ENCODE results near the gene RABGAP1L. TPM values are rescaled to one million over a fixed set of nuclear protein-coding genes. Genes with fewer than 3 reads are reported as not detected.

Gene RABGAP1L
- total and polyA plus RNA-seq, 2 donors from 2014 or later = 16.2 to 48.5 TPM

GRCh38 chr1:174748586-174748985 lies 589.3 kb downstream of the RABGAP1L start:
- H3K36me3 ChIP-seq (ENCODE audit: control insufficient read depth in 2 of 3, insufficient read depth in 3 of 3, low read length in 3 of 3) = no peaks in the 10 kb centered on the region
- intact Hi-C loops (cut with DNase I) = loop anchor here (10.0 kb wide), 1 partner anchor 494 kb away; no protein-coding TSS in a partner anchor
- DNase-seq (no peak), FAIRE-seq (no peak)
- H3K9me3 ChIP-seq (ENCODE audit: control insufficient read depth in 2 of 3, insufficient read depth in 1 of 3, low read length in 3 of 3) = no peaks in the 10 kb centered on the region
- no peak overlapping the region for H3K4me3 ChIP-seq (ENCODE audit: low read length in 3 of 3)
- no peak overlapping the region for H3K27ac ChIP-seq (ENCODE audit: low read depth in 2 of 2, low read length in 2 of 2)
- H3K27me3 ChIP-seq (ENCODE audit: control insufficient read depth, insufficient read depth, low read length) = no peaks in the 10 kb centered on the region
- no peak overlapping the region for H3K9ac ChIP-seq (ENCODE audit: low read length in 3 of 3)
- no peaks in the 10 kb centered on the region for H3K4me1 ChIP-seq (ENCODE audit: control insufficient read depth in 2 of 3, insufficient read depth in 2 of 3, low read depth in 1 of 3, low read length in 3 of 3)
- TF ChIP-seq CTCF (IDR thresholded peaks at IDR 0.05; ENCODE audit: borderline replicate concordance, extremely low read depth, insufficient read depth) = no peak

DNA sequence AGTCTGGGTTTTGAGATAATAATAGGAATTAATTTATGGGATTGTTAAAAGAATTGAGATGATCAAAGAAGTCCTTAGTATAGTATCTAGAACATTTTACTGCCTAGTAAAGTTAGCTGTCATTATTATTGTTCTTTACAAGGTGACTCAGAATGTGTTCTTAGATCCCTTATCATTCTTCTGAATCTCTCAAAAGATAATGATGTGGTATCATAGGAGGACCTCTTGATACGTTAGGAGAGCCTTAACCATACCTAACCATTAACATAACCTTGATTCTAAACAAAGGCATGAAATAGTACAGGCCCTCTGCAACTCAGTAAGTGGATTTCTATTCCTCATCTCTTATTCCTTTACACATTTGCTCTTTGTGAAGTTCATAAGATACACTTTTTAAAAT lies 593.8 kb downstream of the RABGAP1L start:
- no peak overlapping the region for H3K4me3 ChIP-seq (ENCODE audit: low read length in 3 of 3)
- no peak overlapping the region for H3K27ac ChIP-seq (ENCODE audit: low read depth in 2 of 2, low read length in 2 of 2)
- no peaks in the 10 kb centered on the region for H3K4me1 ChIP-seq (ENCODE audit: control insufficient read depth in 2 of 3, insufficient read depth in 2 of 3, low read depth in 1 of 3, low read length in 3 of 3)
- DNase-seq (no peak), FAIRE-seq (no peak)
- H3K9me3 ChIP-seq (ENCODE audit: control insufficient read depth in 2 of 3, insufficient read depth in 1 of 3, low read length in 3 of 3) = no peaks in the 10 kb centered on the region
- no peak for TF ChIP-seq CTCF (IDR thresholded peaks at IDR 0.05; ENCODE audit: borderline replicate concordance, extremely low read depth, insufficient read depth)
- no peaks in the 10 kb centered on the region for H3K27me3 ChIP-seq (ENCODE audit: control insufficient read depth, insufficient read depth, low read length)
- H3K36me3 ChIP-seq (ENCODE audit: control insufficient read depth in 2 of 3, insufficient read depth in 3 of 3, low read length in 3 of 3) = no peaks in the 10 kb centered on the region
- no peak overlapping the region for H3K9ac ChIP-seq (ENCODE audit: low read length in 3 of 3)
- intact Hi-C loops (cut with DNase I) = no loop called here

- H3K4me3 ChIP-seq (ENCODE audit: low read length in 3 of 3) = no peak overlapping the region
- FAIRE-seq (no peak), DNase-seq (no peak)
- no peaks in the 10 kb centered on the region for H3K27me3 ChIP-seq (ENCODE audit: control insufficient read depth, insufficient read depth, low read length)
- H3K9me3 ChIP-seq (ENCODE audit: control insufficient read depth in 2 of 3, insufficient read depth in 1 of 3, low read length in 3 of 3) = no peaks in the 10 kb centered on the region
- H3K4me1 ChIP-seq (ENCODE audit: control insufficient read depth in 2 of 3, insufficient read depth in 2 of 3, low read depth in 1 of 3, low read length in 3 of 3) = no peaks in the 10 kb centered on the region
- no peaks in the 10 kb centered on the region for H3K36me3 ChIP-seq (ENCODE audit: control insufficient read depth in 2 of 3, insufficient read depth in 3 of 3, low read length in 3 of 3)
- no peak overlapping the region for H3K27ac ChIP-seq (ENCODE audit: low read depth in 2 of 2, low read length in 2 of 2)
- no peak overlapping the region for H3K9ac ChIP-seq (ENCODE audit: low read length in 3 of 3)
- intact Hi-C loops (cut with DNase I) = no loop called here
- no peak for TF ChIP-seq CTCF (IDR thresholded peaks at IDR 0.05; ENCODE audit: borderline replicate concordance, extremely low read depth, insufficient read depth)
These were observed 602.0 kb downstream of the RABGAP1L start for GRCh38 chr1:174761335-174761734.

DNA sequence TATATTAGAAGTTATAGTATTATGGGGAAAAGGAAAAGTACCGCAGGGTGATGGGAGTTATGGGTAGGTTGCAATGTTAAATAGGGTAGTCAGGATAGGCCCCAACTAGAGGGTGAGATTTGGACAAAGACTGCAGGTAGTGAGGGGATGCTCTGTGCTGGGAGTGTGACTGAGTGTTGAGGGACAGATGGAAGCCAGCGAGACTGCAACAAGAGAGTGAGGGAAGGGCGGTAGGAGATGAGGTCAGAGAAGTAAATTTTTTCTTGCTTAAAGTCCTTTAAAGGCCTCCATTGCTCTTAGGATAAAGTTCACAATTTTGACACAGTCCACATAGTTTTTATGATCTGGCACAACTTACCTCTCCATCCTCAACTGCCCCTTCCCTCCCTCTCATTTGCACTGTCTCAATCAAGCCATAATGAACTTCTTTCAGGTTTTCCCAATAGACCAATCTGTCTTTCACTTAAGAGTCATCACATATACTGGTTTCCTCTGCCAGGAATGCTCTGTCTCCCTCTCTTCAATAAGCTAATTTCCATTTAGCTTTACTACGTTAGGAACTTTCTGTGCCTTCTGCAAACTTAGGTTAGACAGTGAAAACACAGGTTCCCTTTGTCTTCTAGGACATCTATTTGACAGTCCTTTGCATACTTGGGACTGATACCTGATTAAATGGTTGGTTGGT lies 602.7 kb downstream of the RABGAP1L start:
- no peaks in the 10 kb centered on the region for H3K4me1 ChIP-seq (ENCODE audit: control insufficient read depth in 2 of 3, insufficient read depth in 2 of 3, low read depth in 1 of 3, low read length in 3 of 3)
- H3K9me3 ChIP-seq (ENCODE audit: control insufficient read depth in 2 of 3, insufficient read depth in 1 of 3, low read length in 3 of 3) = no peaks in the 10 kb centered on the region
- no peak for TF ChIP-seq CTCF (IDR thresholded peaks at IDR 0.05; ENCODE audit: borderline replicate concordance, extremely low read depth, insufficient read depth)
- no peaks in the 10 kb centered on the region for H3K27me3 ChIP-seq (ENCODE audit: control insufficient read depth, insufficient read depth, low read length)
- H3K36me3 ChIP-seq (ENCODE audit: control insufficient read depth in 2 of 3, insufficient read depth in 3 of 3, low read length in 3 of 3) = no peaks in the 10 kb centered on the region
- no peak overlapping the region for H3K27ac ChIP-seq (ENCODE audit: low read depth in 2 of 2, low read length in 2 of 2)
- intact Hi-C loops (cut with DNase I) = no loop called here
- H3K4me3 ChIP-seq (ENCODE audit: low read length in 3 of 3) = no peak overlapping the region
- FAIRE-seq (no peak), DNase-seq (no peak)
- no peak overlapping the region for H3K9ac ChIP-seq (ENCODE audit: low read length in 3 of 3)
